RWPE1 (cell line): ENCODE data around the gene CA7.

Experiments
- CTCF ChIA-PET: fragments of 350-600 bp; sonication (Branson Sonifier 250); formaldehyde crosslinking; extraction: SDS; loops from one replicate; lab custom pipeline; 2021; lab: Yijun Ruan, JAX
- POLR2A ChIA-PET: fragments of 400-600 bp; formaldehyde crosslinking; extraction: SDS; loops from one replicate; lab custom pipeline; 2020; ENCODE audit warnings: antibody characterized with exemption; ENCODE audit not compliant: low non-redundant PET; lab: Yijun Ruan, JAX
- DNase-seq: peaks from one replicate; pipeline ENCODE4 v3.0.0; 2012; ENCODE audit warnings: low spot score
- H3K27ac ChIP-seq: fragments of 450-650 bp; 2 replicates; pipeline ENCODE4 v1.5.1; 2017
- TF ChIP-seq, protein P1 (sequence below): fragments of 450-650 bp; conservative IDR thresholded peaks from 2 replicates; pipeline ENCODE4 v1.5.1; 2017; ENCODE audit warnings: low read depth, mild to moderate bottlenecking

Gene CA7

DNA sequence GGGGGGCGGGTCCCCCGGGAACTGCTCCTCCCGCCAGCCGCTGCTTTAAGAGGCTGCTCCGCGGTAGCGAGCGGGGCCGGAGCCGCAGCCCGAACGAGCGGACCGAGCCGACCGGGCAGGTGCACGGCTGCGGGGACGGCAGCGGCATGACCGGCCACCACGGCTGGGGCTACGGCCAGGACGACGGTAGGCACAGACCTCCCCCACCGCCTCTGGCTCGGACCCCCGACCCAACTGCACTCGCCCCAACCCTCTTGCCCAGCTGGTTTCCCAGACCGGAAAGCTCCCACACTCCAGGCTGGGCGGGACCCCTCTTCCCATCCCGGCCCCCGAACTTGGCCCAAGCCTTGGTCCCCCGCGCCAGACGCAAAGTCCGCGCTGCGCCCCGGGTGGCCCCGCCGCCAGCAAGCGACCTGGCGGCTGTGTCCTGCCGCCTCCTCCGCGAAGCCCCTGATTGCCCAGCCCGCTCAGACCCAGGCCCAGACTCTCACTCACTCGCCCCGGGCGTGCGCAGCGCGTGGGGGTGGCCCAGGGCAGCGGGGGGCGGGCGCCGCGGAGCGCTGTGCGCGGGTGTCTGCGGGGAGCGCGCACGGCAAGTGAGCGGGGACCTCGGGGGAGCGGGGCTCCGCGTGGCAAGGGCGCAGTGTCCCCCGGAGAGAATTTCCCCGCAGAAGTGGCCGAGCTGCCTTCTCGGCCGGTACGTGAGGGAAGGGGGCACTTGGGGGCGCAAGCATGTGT, at the start of gene CA7:
Gene CA7, plus strand, starts transcription at position 73 of the 738 bp plus-strand sequence. Its CDS starts 74 bp downstream, at position 147.
- DNase-seq, result no peak
- POLR2A ChIA-PET, result no interaction called here
- H3K27ac ChIP-seq, result no peak within 1 kb of the TSS
- TF ChIP-seq, protein P1, sequence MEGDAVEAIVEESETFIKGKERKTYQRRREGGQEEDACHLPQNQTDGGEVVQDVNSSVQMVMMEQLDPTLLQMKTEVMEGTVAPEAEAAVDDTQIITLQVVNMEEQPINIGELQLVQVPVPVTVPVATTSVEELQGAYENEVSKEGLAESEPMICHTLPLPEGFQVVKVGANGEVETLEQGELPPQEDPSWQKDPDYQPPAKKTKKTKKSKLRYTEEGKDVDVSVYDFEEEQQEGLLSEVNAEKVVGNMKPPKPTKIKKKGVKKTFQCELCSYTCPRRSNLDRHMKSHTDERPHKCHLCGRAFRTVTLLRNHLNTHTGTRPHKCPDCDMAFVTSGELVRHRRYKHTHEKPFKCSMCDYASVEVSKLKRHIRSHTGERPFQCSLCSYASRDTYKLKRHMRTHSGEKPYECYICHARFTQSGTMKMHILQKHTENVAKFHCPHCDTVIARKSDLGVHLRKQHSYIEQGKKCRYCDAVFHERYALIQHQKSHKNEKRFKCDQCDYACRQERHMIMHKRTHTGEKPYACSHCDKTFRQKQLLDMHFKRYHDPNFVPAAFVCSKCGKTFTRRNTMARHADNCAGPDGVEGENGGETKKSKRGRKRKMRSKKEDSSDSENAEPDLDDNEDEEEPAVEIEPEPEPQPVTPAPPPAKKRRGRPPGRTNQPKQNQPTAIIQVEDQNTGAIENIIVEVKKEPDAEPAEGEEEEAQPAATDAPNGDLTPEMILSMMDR, result no peak
- CTCF ChIA-PET, result interaction anchor here (0.9 kb wide), 1 partner anchor 23 kb away, joined by 3 read pairs; no protein-coding TSS in a partner anchor

DNA sequence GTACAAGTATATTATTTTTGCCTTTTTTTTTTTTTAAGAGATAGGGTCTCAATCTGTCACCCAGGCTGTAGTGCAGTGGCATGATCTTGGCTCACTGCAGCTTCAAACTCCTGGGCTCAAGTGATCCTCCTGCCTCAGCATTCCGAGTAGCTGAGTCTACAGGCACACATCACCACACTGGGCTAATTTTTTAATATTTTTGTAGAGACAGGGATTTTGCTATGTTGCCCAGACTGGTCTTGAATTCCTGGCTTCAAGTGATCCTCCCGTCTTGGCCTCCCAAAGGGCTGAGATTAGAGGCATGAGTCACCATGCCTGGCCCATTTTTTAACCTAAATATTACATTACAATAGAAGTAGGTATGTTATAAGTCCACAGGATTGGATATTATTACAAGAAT, 46.1 kb upstream of the CA7 start:
- DNase-seq, result no peak
- CTCF ChIA-PET, result no interaction called here
- TF ChIP-seq, protein P1, result no peak
- POLR2A ChIA-PET, result no interaction called here
- no peak overlapping the region for H3K27ac ChIP-seq

DNA sequence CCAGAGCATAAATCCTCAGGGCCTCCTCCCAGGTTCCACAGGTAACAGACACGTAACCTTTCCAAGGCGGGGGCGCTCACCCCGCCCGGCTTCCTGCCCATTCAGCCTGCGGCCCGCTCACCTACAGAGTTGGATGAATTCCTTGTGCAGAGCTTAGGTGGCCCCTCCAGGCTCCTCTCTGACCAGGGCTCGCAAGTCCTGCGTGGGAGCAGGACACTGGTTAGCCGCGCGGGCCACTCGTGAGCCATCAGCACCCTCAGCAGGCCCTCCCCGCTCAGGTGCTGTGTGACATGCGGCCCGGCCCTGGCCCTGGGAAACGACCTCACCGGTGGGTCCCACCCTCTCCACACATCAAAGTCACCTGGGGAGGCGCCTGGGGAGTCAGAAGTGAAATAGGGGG, 43.4 kb upstream of the CA7 start:
- H3K27ac ChIP-seq, result no peak overlapping the region
- ChIA-PET CTCF (interaction anchor here (1.0 kb wide), 1 partner anchor 30 kb away, joined by 4 read pairs; the partner anchor contains the start of gene NAE1), POLR2A (no interaction called here)
- TF ChIP-seq, protein P1, result no peak
- DNase-seq, result no peak

DNA sequence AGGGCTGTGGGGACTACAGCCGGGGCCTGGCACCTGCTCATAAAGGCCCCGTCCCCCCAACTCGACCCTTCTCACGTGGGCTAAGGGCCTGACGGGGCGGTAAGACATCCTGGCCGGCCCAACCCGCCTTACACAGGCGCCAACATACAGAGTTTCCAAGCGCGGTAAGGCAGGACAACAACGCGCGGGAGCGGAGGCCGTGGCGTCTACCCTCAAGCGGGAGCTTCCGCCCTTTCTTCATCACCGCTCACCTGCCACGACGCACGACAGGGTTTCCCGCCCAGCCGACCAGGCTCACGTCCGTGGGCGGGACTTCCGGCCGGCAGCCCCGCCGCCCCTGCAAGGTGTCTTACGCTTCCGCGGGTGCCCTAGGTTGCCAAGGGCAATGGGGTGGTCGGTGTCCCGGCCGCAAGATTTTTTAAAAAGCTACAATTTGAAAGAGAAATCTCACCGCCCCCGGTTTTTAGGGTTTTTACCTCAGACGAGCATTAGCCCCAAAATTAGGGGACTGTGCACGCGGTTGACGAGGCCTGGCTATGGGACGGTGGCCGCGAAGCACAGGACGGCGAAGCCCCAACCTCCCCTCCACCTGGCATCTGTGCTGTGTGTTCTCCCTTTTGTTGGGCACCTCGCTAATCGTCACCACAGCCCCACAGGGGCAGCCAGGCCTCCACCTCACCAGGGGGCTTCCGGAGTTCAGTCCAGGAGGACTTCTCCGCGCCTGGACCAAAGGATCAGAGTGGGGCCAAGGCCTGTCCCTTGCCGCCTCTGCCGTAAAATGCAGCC, 42.7 kb upstream of the CA7 start, which contains the start of gene TERB1:
Gene TERB1, minus strand, starts transcription at position 265 of the 786 bp plus-strand sequence. CDS start 4,786 bp downstream, outside the sequence.
- ChIA-PET POLR2A (no interaction called here), CTCF (interaction anchor here (0.6 to 1.0 kb wide), 2 partner anchors 29 to 146 kb away, joined by 4 to 6 read pairs; partner anchors contain the start of gene NAE1)
- no peak within 1 kb of the TSS for H3K27ac ChIP-seq
- DNase-seq, result no peak
- TF ChIP-seq, protein P1, result no peak

DNA sequence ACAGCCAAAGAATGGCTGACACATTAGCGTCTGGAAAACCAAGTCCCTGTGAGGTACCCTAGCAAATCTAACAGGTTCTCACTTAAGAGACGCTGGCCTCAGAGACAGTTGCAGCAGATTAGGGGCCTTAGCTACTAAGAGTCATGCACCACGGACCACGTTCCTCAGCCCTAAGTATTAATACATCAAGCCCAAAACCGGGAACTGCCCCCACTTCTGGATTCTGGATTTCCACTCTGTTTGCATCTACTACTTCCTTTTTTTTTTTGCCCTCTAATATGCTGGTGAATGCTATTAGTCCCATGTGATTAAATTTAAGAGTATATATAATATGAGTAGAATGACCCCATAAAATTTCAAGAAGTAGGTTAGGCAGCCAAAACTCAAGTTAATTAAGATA, 42.1 kb upstream of the CA7 start:
- TF ChIP-seq, protein P1, result no peak
- no peak for DNase-seq
- CTCF ChIA-PET, result no interaction called here
- POLR2A ChIA-PET, result no interaction called here
- no peak overlapping the region for H3K27ac ChIP-seq

DNA sequence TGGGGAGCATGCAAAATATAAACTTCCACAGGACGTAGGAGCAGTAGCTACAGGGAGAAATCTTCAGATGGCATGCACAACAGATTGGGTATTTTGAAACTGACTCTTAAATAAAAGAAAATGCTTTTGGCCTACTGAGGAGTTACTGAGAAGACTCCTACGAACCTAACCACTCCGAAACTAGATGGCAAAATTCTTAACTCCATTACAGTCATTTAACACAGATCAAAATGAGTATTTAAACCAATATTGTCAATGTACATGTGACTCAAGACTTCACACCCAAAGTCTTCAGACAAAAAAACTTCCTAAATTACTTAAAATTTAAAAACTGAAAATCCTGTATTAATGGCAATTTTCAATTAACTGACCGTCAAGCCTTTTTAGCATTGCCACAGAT, 34.4 kb upstream of the CA7 start:
- ChIA-PET POLR2A (no interaction called here), CTCF (interaction anchor here (0.6 to 1.0 kb wide), 3 partner anchors 13 to 57 kb away, joined by 3 to 4 read pairs (median 3); no protein-coding TSS in a partner anchor)
- DNase-seq, result no peak
- TF ChIP-seq, protein P1, result no peak
- H3K27ac ChIP-seq, result no peak overlapping the region
